ENCODE data around the gene KRT3. TPM values are rescaled to one million over a fixed set of nuclear protein-coding genes. Genes with fewer than 3 reads are reported as not detected.

The KRT3 gene
- total RNA-seq, 1 donor from 2014 or later: 0.09 TPM

GRCh38 chr12:52807544-52808470 lies 11.9 kb upstream of the KRT3 start:
- H3K27ac ChIP-seq (ENCODE audit: low read depth, low read length): no peak overlapping the region
- no peak overlapping the region for H2AFZ ChIP-seq (ENCODE audit: low read depth, low read length)
- H3K79me2 ChIP-seq (ENCODE audit: insufficient read depth, low read length): no peaks in the 10 kb centered on the region
- no peak overlapping the region for H3K4me3 ChIP-seq (ENCODE audit: insufficient read depth, low read depth, low read length)
- H3K9ac ChIP-seq (ENCODE audit: low read length): no peak overlapping the region
- no peaks in the 10 kb centered on the region for H3K9me3 Mint-ChIP-seq (ENCODE audit: unreplicated experiment)
- no peak overlapping the region for H3K27ac Mint-ChIP-seq (ENCODE audit: unreplicated experiment)
- FAIRE-seq: no peak
- no peak for DNase-seq (ENCODE audit: low read depth)
- H3K36me3 Mint-ChIP-seq (ENCODE audit: low read depth, unreplicated experiment): no peaks in the 10 kb centered on the region
- no peak overlapping the region for H3K4me3 Mint-ChIP-seq (ENCODE audit: unreplicated experiment)
- TF ChIP-seq CTCF (IDR thresholded peaks at IDR 0.05; ENCODE audit: insufficient read depth, low read depth, low read length): no peak
- no peak for TF ChIP-seq EZH2 (IDR thresholded peaks at IDR 0.05; ENCODE audit: insufficient read depth, low read length)
- H3K9me3 ChIP-seq (ENCODE audit: insufficient read depth, low read depth, low read length): no peaks in the 10 kb centered on the region
- no peaks in the 10 kb centered on the region for H4K20me1 ChIP-seq (ENCODE audit: insufficient read depth, low read length)
- no peak overlapping the region for H3K4me2 ChIP-seq (ENCODE audit: low read length)
- peaks cover 46% of the 10 kb centered on the region for H3K27me3 ChIP-seq (ENCODE audit: insufficient read depth, low read length)
- no peaks in the 10 kb centered on the region for H3K4me1 ChIP-seq (ENCODE audit: insufficient read depth, low read length)
- H3K36me3 ChIP-seq (ENCODE audit: insufficient read depth, low read length): no peaks in the 10 kb centered on the region
- H3K4me1 Mint-ChIP-seq (ENCODE audit: low read depth, unreplicated experiment): no peaks in the 10 kb centered on the region
- H3K27me3 Mint-ChIP-seq (ENCODE audit: low read depth, unreplicated experiment): peaks cover 64% of the 10 kb centered on the region

GRCh38 chr12:52806821-52807543 lies 11.1 kb upstream of the KRT3 start:
- no peaks in the 10 kb centered on the region for H3K9me3 ChIP-seq (ENCODE audit: insufficient read depth, low read depth, low read length)
- H3K79me2 ChIP-seq (ENCODE audit: insufficient read depth, low read length): no peaks in the 10 kb centered on the region
- Mint-ChIP-seq H3K4me1 (ENCODE audit: low read depth, unreplicated experiment) (no peaks in the 10 kb centered on the region), H3K9me3 (ENCODE audit: unreplicated experiment) (peaks cover 3% of the 10 kb centered on the region), H3K27ac (ENCODE audit: unreplicated experiment) (no peak overlapping the region), H3K27me3 (ENCODE audit: low read depth, unreplicated experiment) (peaks cover 63% of the 10 kb centered on the region), H3K4me3 (ENCODE audit: unreplicated experiment) (no peak overlapping the region), H3K36me3 (ENCODE audit: low read depth, unreplicated experiment) (no peaks in the 10 kb centered on the region)
- no peaks in the 10 kb centered on the region for H4K20me1 ChIP-seq (ENCODE audit: insufficient read depth, low read length)
- DNase-seq (ENCODE audit: low read depth) (no peak), FAIRE-seq (no peak)
- no peaks in the 10 kb centered on the region for H3K4me1 ChIP-seq (ENCODE audit: insufficient read depth, low read length)
- H2AFZ ChIP-seq (ENCODE audit: low read depth, low read length): no peak overlapping the region
- H3K4me3 ChIP-seq (ENCODE audit: insufficient read depth, low read depth, low read length): no peak overlapping the region
- H3K27me3 ChIP-seq (ENCODE audit: insufficient read depth, low read length): peaks cover 47% of the 10 kb centered on the region
- H3K9ac ChIP-seq (ENCODE audit: low read length): no peak overlapping the region
- H3K27ac ChIP-seq (ENCODE audit: low read depth, low read length): no peak overlapping the region
- no peak for TF ChIP-seq CTCF (IDR thresholded peaks at IDR 0.05; ENCODE audit: insufficient read depth, low read depth, low read length)
- no peak for TF ChIP-seq EZH2 (IDR thresholded peaks at IDR 0.05; ENCODE audit: insufficient read depth, low read length)
- no peak overlapping the region for H3K4me2 ChIP-seq (ENCODE audit: low read length)
- no peaks in the 10 kb centered on the region for H3K36me3 ChIP-seq (ENCODE audit: insufficient read depth, low read length)

Data from astrocyte (in vitro differentiated cells and primary cell).